DND-41 (cell line): Measurements from ENCODE around the gene VIT.
"Not testable (repeated sequence)": the region's sequence is repeated elsewhere in the genome, so short reads cannot be mapped to it uniquely, and the experiment has no call there.

Source experiments
- ATAC-seq: fragments of 200-7000 bp; cut with Tn5 transposase; 3 replicates; pipeline ENCODE4 v1.9.1; 2021; ENCODE audit warnings: low read depth; ENCODE audit not compliant: insufficient read depth
- DNase-seq: peaks from one replicate; pipeline ENCODE4 v3.0.0-alpha.2; 2020
- H2AFZ ChIP-seq: 2 replicates; pipeline ENCODE4 v1.6.0; 2012; ENCODE audit warnings: low read depth, low read length
- H3K27ac ChIP-seq: 2 replicates; pipeline ENCODE4 v1.5.1; 2012; ENCODE audit warnings: low read length, inconsistent platforms
- H3K27me3 ChIP-seq: fragments of 200-600 bp; sonication (generic); 2 replicates; pipeline ENCODE4 v1.6.0; 2012; ENCODE audit warnings: low read length, mild to moderate bottlenecking, inconsistent platforms; ENCODE audit not compliant: insufficient read depth, poor library complexity
- H3K36me3 ChIP-seq: 2 replicates; pipeline ENCODE4 v1.5.1; 2012; ENCODE audit warnings: low read length, inconsistent platforms; ENCODE audit not compliant: insufficient read depth
- H3K4me1 ChIP-seq: 2 replicates; pipeline ENCODE4 v1.5.1; 2012; ENCODE audit warnings: mild to moderate bottlenecking, low read length; ENCODE audit not compliant: insufficient read depth
- H3K4me2 ChIP-seq: 2 replicates; pipeline ENCODE4 v1.6.0; 2012; ENCODE audit warnings: mild to moderate bottlenecking, moderate library complexity, low read length, inconsistent platforms; ENCODE audit not compliant: insufficient read depth
- H3K4me3 ChIP-seq, 2 experiments: fragments of 200-600 bp in 1 of 2; shearing (Covaris generic) in 1 of 2; 2 replicates each; pipeline ENCODE4 v1.5.1; 2012 to 2016; ENCODE audit warnings: inconsistent platforms in 2 of 2, low read length in 2 of 2, mild to moderate bottlenecking in 2 of 2, low read depth in 1 of 2, moderate library complexity in 1 of 2
- H3K79me2 ChIP-seq: 2 replicates; pipeline ENCODE4 v1.6.0; 2012; ENCODE audit warnings: low read length, inconsistent platforms; ENCODE audit not compliant: insufficient read depth
- H3K9ac ChIP-seq: 2 replicates; pipeline ENCODE4 v1.6.0; 2012; ENCODE audit warnings: low read depth, mild to moderate bottlenecking, inconsistent platforms, low read length, moderate library complexity
- H3K9me3 ChIP-seq: 2 replicates; pipeline ENCODE4 v1.5.1; 2012; ENCODE audit warnings: low read length, moderate library complexity, mild to moderate bottlenecking, inconsistent platforms; ENCODE audit not compliant: insufficient read depth, severe bottlenecking
- H4K20me1 ChIP-seq: 2 replicates; pipeline ENCODE4 v1.6.0; 2012; ENCODE audit warnings: low read length; ENCODE audit not compliant: insufficient read depth
- CTCF ChIP-seq: IDR thresholded peaks from 2 replicates; pipeline ENCODE4 v1.5.1; 2012; ENCODE audit warnings: borderline replicate concordance, low read length, moderate library complexity, mild to moderate bottlenecking; ENCODE audit not compliant: poor library complexity, severe bottlenecking; ENCODE audit errors: extremely low read depth
- EZH2 ChIP-seq: IDR thresholded peaks from 3 replicates; pipeline ENCODE4 v1.6.1; 2012; ENCODE audit warnings: borderline replicate concordance, low read depth, mild to moderate bottlenecking, moderate library complexity, low read length, inconsistent platforms; ENCODE audit not compliant: severe bottlenecking

The VIT gene

DNA sequence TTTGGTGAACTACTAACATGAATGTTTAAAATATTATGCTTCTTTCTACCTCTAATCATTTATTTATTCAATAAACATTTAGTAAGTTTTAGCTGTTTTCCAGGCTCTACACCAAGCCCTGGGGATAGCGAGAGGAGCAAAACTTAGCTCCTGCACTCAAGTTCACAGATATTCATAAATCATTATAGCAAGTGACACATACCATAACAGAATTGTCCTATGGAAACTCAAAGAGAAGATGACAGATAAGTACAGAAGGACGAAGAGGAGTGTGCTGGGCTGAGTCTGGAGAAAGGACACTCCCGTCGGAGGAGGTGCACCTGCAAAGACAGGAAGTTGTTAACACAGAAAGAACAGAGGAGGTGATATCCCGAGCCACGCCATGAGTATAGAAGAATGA, 13.9 kb upstream of the VIT start:
- no peak overlapping the region for H2AFZ ChIP-seq
- no peaks in the 10 kb centered on the region for H3K79me2 ChIP-seq
- H3K27me3 ChIP-seq, result peaks cover 9% of the 10 kb centered on the region
- no peaks in the 10 kb centered on the region for H3K9me3 ChIP-seq
- no peaks in the 10 kb centered on the region for H3K36me3 ChIP-seq
- no peak overlapping the region for H3K27ac ChIP-seq
- no peak overlapping the region for H3K4me2 ChIP-seq
- TF ChIP-seq CTCF (no peak), EZH2 (no peak)
- H4K20me1 ChIP-seq, result no peaks in the 10 kb centered on the region
- no peaks in the 10 kb centered on the region for H3K4me1 ChIP-seq
- no peak overlapping the region for H3K4me3 ChIP-seq
- ATAC-seq (no peak), DNase-seq (no peak)
- H3K9ac ChIP-seq, result no peak overlapping the region

DNA sequence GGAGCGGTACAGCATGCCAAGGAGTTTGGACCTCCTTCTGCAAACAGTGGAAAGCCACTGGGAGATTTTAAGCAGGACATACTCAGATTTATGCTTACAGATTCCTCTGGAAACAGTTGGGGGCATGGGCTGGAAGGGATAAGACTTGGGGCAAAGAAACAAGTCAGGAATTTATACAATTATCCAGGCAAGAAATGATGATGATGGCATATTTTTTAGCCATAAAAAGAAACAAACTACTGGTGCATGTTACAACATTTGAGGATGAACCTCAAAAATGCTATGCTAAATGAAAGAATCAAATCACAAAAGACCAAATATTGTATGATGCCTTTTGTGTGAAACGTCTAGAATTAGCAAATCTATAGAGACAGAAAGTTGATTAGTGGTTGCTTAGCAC, 13.5 kb upstream of the VIT start:
- no peak overlapping the region for H3K4me3 ChIP-seq
- H3K9me3 ChIP-seq, result no peaks in the 10 kb centered on the region
- TF ChIP-seq EZH2, result no peak
- TF ChIP-seq CTCF, result no peak
- H4K20me1 ChIP-seq, result no peaks in the 10 kb centered on the region
- ATAC-seq (no peak), DNase-seq (no peak)
- no peak overlapping the region for H3K27ac ChIP-seq
- no peak overlapping the region for H2AFZ ChIP-seq
- H3K79me2 ChIP-seq, result no peaks in the 10 kb centered on the region
- no peak overlapping the region for H3K4me2 ChIP-seq
- H3K9ac ChIP-seq, result no peak overlapping the region
- peaks cover 8% of the 10 kb centered on the region for H3K27me3 ChIP-seq
- no peaks in the 10 kb centered on the region for H3K36me3 ChIP-seq
- no peaks in the 10 kb centered on the region for H3K4me1 ChIP-seq

GRCh38 chr2:36688291-36688690, 8.2 kb upstream of the VIT start:
- not testable (repeated sequence) for H3K9me3 ChIP-seq, H3K4me2 ChIP-seq, H3K27ac ChIP-seq, H3K4me1 ChIP-seq, H3K36me3 ChIP-seq, H2AFZ ChIP-seq, H3K4me3 ChIP-seq, H4K20me1 ChIP-seq, H3K79me2 ChIP-seq, ATAC-seq, H3K9ac ChIP-seq, H3K27me3 ChIP-seq, DNase-seq

- H3K4me2 ChIP-seq, H3K27me3 ChIP-seq, ATAC-seq, H3K79me2 ChIP-seq, H4K20me1 ChIP-seq, H2AFZ ChIP-seq, H3K4me3 ChIP-seq, H3K27ac ChIP-seq, H3K9ac ChIP-seq, H3K36me3 ChIP-seq, H3K4me1 ChIP-seq, DNase-seq, H3K9me3 ChIP-seq: not testable (repeated sequence)
Measured at GRCh38 chr2:36689013-36689412, 7.5 kb upstream of the VIT start.
